IPS-18c (cell line): ENCODE data around the gene RARB.

Experiments
- H3K4me3 ChIP-seq: 2 replicates; pipeline ENCODE4 v1.7.0; 2013; ENCODE audit warnings: low read depth, mild to moderate bottlenecking, low read length, moderate library complexity; ENCODE audit not compliant: insufficient read depth
- H3K9me3 ChIP-seq: one replicate; pipeline ENCODE4 v1.6.1; 2013; ENCODE audit warnings: mild to moderate bottlenecking, low read length, moderate library complexity; ENCODE audit not compliant: control insufficient read depth, insufficient read depth

The RARB gene

DNA sequence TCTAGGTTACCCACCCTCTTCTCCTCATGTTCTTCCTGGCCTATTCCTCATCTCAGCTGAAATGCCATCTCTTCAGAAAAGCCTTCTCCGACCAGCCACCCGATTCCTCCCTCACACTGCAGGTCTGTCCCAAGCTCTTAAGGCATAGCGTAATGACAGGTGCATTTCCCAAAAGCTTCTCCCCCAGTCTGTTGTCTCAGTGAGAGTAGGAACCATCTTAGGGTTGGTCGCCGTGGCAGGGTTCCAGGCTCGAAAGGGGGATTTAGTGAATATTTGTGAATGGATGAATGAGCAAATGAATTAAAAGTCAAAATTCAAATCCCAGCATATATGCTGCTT is 158.1 kb downstream of the RARB start:
- no peaks in the 10 kb centered on the region for H3K9me3 ChIP-seq
- H3K4me3 ChIP-seq = no peak overlapping the region

DNA sequence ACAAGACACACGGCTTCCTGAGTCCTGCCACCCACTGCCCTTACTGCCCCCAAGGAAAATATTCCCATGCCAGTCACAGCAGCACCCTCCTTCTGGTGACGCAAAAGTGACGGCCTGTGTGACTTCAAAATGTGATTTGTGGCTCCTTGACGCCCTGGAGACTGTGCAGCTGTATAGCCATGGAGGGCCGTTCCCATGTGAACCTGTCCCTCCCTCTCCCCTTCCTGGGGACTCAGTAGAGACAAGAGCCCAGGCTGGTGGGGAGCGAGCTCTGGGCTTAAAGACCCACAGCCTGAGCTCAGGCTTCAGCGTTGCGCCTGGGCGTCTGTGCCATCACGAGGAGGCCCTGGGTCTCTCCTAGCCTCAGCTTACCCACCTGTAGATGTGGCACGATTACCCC is 158.5 kb downstream of the RARB start:
- H3K9me3 ChIP-seq = no peaks in the 10 kb centered on the region
- H3K4me3 ChIP-seq = no peak overlapping the region

DNA sequence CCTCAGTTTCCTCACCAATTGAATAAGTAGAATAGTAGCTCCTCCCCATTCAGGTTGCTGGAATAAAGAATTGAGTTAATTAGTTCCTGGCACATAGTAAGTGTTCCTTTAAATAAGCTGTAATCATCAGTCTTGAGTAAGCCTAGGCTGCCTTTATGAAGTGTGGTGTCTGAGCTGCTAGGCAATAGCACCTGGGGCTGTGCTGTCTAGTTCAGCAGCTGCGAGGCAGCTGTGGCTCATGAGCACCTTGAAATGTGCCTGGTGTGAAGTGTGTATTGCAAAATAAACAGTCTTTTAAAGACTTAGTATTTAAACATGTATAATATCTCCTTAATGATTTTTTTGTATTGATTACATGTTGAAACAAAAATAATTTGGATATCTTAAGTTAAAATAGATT is 159.0 kb downstream of the RARB start:
- H3K9me3 ChIP-seq = no peaks in the 10 kb centered on the region
- no peak overlapping the region for H3K4me3 ChIP-seq

DNA sequence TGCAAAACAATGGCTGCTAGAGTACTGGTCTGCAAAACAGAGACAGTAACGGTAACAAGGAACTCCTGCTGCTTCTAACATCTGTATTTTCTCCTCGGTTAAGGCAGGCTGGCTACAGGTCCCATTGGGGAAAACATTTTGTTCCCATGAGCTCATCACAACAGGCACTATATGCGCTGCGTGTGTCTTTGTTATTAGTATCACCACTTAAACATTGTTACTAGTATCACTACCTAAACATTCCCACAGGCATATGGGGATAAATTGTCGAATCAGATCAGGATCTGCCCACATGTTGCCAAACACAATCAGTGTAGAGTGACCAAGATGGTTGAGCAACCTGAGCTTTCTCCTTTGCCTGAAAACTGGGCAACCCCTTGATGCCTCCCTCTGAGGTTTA is 159.5 kb downstream of the RARB start:
- no peaks in the 10 kb centered on the region for H3K9me3 ChIP-seq
- H3K4me3 ChIP-seq = no peak overlapping the region

DNA sequence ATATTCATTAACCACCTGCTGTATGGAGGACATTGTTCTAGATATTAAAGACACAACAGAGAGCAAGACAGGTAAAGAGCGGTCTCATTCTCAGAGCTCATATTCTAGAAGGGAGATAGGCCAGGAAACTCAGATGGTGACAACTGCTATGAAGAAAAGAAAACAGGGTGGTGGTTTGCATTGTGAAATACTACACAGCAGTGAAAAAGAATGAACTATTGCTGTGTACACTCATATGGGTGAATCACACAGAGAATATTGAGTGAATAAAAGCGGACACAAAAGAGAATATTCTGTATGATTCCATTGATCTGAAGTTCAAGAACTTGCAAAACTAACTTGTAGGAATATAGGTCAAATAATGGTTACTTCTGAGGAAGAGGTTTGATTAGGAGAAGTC is 159.9 kb downstream of the RARB start:
- H3K9me3 ChIP-seq = no peaks in the 10 kb centered on the region

DNA sequence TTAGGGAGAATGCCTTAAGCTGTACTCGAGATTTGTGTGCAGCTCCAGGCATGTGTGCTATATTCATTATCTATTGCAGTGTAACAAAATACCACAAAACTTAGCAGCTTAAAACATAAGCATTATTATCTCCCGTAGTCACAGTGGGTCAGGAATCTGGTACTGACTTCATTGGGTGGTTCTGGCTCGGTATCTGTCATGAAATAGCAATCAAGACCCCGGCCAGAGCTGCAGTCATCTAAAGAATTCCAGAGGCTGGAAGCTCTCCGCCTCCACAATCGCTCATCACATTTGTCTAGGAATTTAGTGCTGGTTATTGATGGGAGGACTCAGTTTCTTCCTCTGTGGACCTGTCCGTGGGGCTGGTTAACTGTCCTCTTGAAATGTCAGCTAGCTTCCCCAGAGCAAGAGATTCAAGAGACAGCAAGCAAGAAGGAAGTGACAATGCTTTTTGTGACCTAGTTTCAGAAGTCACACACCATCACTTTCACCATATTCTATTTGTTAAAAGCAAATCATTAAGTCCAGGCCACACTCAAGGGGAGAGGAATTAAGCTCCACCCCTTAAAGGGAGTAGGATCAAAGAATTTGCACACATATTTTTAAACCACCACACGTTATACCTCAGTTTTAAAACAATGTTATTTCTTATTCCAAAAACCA is 160.5 kb downstream of the RARB start:
- Histone ChIP-seq H3K9me3 (no peaks in the 10 kb centered on the region), H3K4me3 (no peak overlapping the region)

More for the DNA sequence above, 159.9 kb downstream of the RARB start:
- H3K4me3 ChIP-seq = no peak overlapping the region

DNA sequence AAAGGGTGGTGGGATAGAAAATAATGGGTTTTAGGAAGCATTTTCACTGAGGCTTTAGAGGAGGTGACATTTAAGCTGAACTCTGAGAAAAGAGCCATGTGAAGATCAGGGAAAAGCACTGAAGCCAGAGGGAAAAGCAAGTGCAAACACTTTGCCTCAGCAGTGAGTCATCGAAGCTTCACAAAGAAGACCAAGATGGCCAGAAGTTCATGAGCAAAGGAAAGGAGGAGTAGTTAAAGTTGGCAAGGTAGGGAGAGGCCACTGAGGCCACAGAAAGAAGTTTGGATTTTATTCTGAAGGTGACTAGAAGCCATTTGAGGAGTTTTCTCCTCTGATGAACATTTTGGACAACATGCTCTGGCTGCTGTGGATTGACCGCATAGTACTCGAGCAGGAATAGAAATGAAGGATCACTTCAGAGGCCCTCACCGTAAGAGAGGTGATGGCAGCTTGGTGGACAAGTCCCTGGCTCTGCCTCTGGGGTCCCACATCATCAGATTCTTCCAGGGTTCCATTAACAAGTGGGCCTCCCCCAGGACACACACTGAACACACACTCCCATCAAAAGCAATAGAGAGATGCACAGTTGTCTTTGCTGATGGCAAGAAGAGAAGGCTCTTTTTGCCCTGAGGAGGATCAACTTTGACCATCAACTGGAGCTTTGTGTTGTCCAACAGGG is 161.2 kb downstream of the RARB start:
- no peaks in the 10 kb centered on the region for H3K9me3 ChIP-seq
- no peak overlapping the region for H3K4me3 ChIP-seq

DNA sequence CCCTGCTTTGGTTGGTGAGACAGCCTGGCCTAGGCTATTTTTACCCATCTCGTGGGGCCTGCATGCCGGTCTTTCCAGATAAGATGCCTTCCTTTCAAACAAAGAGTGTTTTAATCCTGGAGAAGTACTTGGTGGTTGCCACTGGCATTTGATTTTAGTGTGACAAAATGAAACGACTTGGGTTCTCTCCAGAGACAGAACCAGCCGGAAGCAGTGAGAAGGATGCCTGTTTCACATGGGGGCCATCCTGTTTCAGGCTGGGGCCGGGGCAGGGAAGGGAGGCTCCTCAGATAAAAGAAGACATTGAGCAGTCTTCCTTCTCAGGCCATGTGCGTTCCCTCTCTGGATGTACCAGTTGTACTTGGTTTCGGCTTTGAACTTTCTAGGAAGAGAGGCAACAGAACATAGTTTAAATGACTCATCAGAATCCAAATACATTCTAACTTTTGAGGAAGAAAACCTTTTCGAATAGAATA is 161.8 kb downstream of the RARB start:
- no peak overlapping the region for H3K4me3 ChIP-seq
- H3K9me3 ChIP-seq = no peaks in the 10 kb centered on the region

DNA sequence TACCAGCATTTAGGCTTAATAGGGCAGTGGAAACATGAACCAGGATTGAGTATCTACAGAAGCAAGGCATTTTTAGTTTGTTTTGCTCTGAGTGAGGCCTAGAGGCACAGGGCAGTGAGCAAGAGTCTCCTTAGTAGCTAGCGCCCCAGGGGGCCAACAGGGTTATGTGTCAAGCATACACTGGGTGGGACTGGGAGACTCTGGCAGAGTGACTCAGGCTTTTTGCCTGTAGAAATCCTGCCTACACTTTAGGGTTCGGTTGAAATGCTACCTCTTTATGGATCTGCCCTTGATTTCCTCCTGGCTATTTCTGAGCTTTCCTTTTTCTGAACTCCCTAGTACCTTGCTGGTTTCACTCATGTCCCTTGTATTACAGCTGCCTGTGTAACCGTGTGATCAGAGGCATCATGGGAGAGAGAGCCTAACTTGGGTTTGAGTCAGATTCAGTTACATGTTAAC is 164.5 kb downstream of the RARB start:
- no peak overlapping the region for H3K4me3 ChIP-seq
- H3K9me3 ChIP-seq = no peaks in the 10 kb centered on the region

DNA sequence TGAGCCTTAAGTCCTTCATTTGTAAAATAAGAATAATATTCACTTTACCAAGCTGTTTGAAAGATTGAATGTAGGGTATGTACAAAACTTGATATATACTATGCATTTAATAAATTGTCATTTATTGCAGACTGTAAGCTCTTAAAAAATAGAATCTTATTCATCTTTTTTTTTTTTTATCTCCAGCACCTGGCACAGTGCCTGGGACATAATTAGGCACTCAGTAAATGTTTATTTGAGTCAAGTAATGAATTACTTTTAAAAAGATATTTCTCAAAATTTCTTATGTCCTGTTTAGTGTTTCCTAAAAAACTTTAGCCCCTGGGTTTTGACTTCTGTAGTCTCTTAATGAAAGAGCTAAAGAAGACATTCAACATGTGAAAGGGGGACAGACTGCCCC is 164.9 kb downstream of the RARB start:
- no peak overlapping the region for H3K4me3 ChIP-seq
- H3K9me3 ChIP-seq = no peaks in the 10 kb centered on the region

DNA sequence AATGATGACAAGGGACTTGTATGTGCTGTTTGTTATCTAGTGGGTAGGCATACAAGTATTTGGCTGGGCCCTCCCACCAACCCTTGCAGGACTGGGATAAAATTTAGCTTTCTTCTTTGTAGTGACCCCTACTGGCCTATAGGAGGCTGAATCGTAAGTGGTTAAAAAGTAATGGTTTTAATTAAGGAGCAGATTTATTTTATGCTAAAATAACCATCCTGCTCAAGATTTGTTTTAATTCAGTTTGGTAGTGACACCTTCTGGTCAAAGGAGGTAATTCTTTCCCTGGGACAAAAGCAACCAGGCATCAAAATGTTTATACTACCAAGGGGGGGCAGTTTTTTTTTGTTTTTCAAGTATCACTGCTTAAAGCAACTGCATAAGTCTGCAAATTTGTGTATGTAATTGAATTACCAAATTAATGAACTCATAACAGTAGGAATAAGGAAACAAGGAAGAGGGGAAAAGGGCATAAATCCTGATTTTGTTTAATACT is 166.0 kb downstream of the RARB start:
- no peak overlapping the region for H3K4me3 ChIP-seq
- H3K9me3 ChIP-seq = no peaks in the 10 kb centered on the region

DNA sequence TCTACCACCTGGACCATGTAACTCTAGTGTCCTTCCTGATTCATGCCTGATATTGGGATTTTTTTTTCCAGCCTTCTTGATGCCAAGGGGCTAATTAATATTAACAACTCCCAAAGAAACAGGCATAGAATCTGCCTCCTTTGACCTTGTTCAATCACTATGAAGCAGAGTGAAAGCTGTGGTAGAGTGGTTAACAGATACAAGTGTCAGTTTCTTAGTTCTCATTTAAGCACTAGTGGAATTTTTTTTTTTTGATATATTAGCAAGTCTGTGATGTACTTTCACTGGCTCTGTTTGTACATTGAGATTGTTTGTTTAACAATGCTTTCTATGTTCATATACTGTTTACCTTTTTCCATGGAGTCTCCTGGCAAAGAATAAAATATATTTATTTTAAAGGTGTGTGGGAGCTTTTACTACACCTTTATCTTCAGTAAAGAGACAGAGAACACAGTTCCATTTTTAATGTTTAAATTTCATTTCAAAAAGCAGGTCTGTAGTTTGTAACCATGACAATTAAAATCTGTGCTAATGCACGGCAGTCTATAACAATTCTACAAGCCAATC is 169.6 kb downstream of the RARB start:
- H3K4me3 ChIP-seq = no peak overlapping the region
- H3K9me3 ChIP-seq = no peaks in the 10 kb centered on the region

DNA sequence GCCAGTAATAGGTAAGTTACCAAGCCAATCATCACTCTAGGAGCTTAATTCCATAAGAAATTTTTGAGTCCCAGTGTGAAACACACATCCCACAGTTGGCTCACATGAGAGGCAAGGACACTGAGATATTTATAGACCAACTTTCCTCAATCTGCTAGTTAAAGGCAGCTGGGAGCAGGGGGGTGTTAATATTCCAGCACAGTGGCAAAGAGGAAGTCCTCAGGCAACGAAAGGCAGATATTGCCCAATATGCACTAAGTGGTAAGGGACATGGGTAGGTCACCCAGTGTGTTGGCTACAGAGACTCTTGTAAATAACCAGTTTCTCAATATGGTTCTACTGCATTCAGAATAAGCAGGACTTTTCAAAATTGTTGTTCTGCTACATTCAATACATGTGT is 175.6 kb downstream of the RARB start:
- Histone ChIP-seq H3K9me3 (no peaks in the 10 kb centered on the region), H3K4me3 (no peak overlapping the region)

DNA sequence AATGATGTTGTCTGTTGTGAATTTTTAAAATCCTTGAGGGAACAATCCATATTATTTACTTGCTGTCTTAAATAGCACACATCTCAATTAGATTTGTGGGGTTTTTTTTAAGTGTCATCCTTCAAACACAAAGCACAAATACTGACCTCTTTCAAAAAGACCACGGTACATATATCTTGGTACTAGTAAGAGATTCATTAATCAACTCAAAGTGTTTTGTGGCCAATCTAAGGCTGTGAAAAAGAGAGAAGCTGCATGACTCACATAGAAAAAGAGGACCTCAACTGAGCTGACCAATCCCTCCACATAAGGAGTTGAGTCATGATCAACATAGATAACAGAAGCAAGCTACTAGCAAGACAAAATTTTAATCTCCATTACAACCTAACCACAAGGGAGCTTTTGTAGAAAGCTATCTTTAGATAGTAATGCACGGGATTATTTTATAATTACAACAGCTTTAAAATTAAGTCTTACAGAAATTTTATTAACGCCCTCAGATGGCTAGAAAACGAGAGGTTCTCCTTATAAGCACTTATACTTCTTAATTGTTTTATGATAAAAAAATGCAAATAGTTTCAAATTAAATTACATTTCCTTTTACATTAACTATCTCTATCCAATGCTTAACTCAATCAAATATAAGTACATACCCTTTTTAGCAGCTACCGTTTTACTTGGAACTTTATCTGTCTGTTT is 176.2 kb downstream of the RARB start:
- H3K9me3 ChIP-seq = no peaks in the 10 kb centered on the region
- H3K4me3 ChIP-seq = no peak overlapping the region

DNA sequence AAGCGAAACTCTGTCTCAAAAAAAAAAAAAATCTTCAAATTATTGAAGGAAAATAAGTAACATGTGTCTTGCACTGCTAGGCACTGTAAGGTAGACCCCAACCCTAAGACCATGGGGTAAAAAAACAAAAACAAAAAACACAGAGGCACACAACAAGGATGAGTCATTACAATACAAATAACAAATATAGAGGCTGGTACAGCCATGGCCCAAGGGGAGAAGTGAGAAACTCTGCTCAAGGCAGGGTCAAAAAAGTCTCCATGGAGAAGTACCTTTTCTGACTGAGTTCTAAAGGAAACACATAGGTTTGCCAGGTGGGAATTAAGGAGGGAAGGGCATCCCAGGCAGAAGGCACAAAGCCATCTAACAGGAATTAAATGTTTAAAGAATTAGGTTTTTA is 182.1 kb downstream of the RARB start:
- Histone ChIP-seq H3K4me3 (no peak overlapping the region), H3K9me3 (no peaks in the 10 kb centered on the region)

DNA sequence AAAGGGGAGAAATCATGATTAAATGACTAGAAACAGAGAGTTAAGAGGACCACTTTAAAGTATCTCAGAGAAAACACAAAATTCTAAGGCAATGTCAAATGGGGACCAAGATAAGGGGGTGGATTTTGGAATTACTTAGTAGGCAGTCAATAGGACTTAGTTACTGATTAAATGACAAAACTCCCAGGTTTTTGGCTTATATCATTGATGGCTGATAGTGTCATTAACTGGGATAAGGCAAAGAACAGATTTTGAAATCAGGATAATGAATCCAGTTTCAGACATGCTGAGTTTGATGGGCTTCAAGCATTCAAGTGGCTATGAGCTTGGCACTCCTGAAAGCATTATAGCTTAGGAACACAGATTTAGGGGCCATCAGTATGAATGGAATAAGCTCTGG is 182.7 kb downstream of the RARB start:
- no peaks in the 10 kb centered on the region for H3K9me3 ChIP-seq
- no peak overlapping the region for H3K4me3 ChIP-seq

DNA sequence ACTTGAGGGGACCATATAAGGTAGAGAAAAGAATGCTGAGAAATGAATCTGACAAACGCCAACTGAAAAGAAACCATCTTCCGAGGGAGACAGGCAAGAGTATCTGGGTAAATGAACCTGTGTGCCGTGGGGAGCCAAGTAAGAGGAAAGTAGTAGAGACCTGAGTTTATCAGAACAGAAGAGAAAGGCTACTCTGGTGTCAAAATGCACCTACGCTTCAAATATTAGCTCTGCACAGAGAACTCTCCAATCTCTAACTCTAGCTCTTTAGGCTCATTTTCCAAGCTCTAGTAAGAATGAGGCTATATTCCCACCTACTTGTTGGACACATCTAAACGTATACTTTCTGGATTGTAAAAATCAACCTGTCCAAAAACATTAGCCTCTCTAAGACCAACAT is 183.1 kb downstream of the RARB start:
- H3K4me3 ChIP-seq = no peak overlapping the region
- no peaks in the 10 kb centered on the region for H3K9me3 ChIP-seq

DNA sequence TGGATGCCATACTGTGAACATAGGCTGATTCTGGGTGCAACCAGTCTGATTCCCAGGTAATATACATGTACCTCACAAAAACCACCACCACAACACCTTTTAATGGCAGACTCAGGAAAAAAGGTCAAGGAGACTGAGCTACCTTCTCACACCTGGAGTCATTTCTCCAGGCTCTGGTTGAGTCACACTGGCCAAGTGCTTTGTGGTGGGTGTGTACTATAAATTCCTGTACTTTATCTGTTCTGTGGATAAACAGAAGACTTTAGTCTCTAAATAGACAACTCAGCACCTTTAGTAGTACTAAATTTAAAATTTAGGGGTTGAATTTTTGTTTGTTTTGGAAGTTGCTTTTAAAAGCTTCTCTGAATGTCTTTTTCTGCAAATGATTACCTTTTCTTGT is 190.0 kb downstream of the RARB start:
- H3K4me3 ChIP-seq = no peak overlapping the region
- no peaks in the 10 kb centered on the region for H3K9me3 ChIP-seq
